HPDE6-E6E7 (cell line): ENCODE results near the gene UBE2E2.

ENCODE experiments used
- DNase-seq: peaks from one replicate; pipeline ENCODE4 v3.0.0; 2011; ENCODE audit warnings: missing footprints; ENCODE audit errors: extremely low spot score

The UBE2E2 gene

GRCh38 chr3:23389089-23389488 lies 186.0 kb downstream of the UBE2E2 start:
- DNase-seq: no peak

GRCh38 chr3:23389686-23390085 lies 186.6 kb downstream of the UBE2E2 start:
- DNase-seq: no peak

GRCh38 chr3:23390446-23390845 lies 187.3 kb downstream of the UBE2E2 start:
- no peak for DNase-seq

- DNase-seq: no peak
Measured at GRCh38 chr3:23390989-23391553, 187.9 kb downstream of the UBE2E2 start.

- no peak for DNase-seq
Measured at GRCh38 chr3:23395115-23395514, 192.0 kb downstream of the UBE2E2 start.

- no peak for DNase-seq
Measured at GRCh38 chr3:23396746-23397145, 193.6 kb downstream of the UBE2E2 start.

GRCh38 chr3:23399221-23399620 lies 196.1 kb downstream of the UBE2E2 start:
- DNase-seq: no peak

GRCh38 chr3:23402728-23403492 lies 199.8 kb downstream of the UBE2E2 start:
- no peak for DNase-seq

- no peak for DNase-seq
Measured at GRCh38 chr3:23404246-23404645, 201.1 kb downstream of the UBE2E2 start.

GRCh38 chr3:23405081-23405480 lies 202.0 kb downstream of the UBE2E2 start:
- no peak for DNase-seq

- peak; percentile 0 for DNase-seq
Measured at GRCh38 chr3:23406601-23407000, 203.5 kb downstream of the UBE2E2 start.

- DNase-seq: no peak
Measured at GRCh38 chr3:23418026-23418425, 214.9 kb downstream of the UBE2E2 start.

- DNase-seq: no peak
Measured at GRCh38 chr3:23421811-23422516, 218.8 kb downstream of the UBE2E2 start.

- DNase-seq: no peak
Measured at GRCh38 chr3:23422517-23422851, 219.4 kb downstream of the UBE2E2 start.

- DNase-seq: no peak
Measured at GRCh38 chr3:23425410-23425809, 222.3 kb downstream of the UBE2E2 start.

GRCh38 chr3:23430781-23431398 lies 227.8 kb downstream of the UBE2E2 start:
- no peak for DNase-seq

- no peak for DNase-seq
Measured at GRCh38 chr3:23431764-23432163, 228.6 kb downstream of the UBE2E2 start.

- DNase-seq: no peak
Measured at GRCh38 chr3:23435318-23435717, 232.2 kb downstream of the UBE2E2 start.

- DNase-seq: no peak
Measured at GRCh38 chr3:23435904-23436303, 232.8 kb downstream of the UBE2E2 start.

GRCh38 chr3:23437484-23438145 lies 234.5 kb downstream of the UBE2E2 start:
- DNase-seq: no peak

- DNase-seq: no peak
Measured at GRCh38 chr3:23438657-23439056, 235.5 kb downstream of the UBE2E2 start.

- no peak for DNase-seq
Measured at GRCh38 chr3:23439080-23439479, 236.0 kb downstream of the UBE2E2 start.
